Right ventricle myocardium superior (tissue), 1 donor: Measurements from ENCODE around the gene MCAT. TPM values are rescaled to one million over a fixed set of nuclear protein-coding genes. Genes with fewer than 3 reads are reported as not detected.
A peak's percentile ranks its signal among the peaks of the same experiment; 100 is the strongest.
"Not testable (repeated sequence)": the region's sequence is repeated elsewhere in the genome, so short reads cannot be mapped to it uniquely, and the experiment has no call there.

Experiments
- ATAC-seq: fragments of 200-7000 bp; cut with Tn5 transposase; one replicate; pipeline ENCODE4 v1.9.1; 2020; ENCODE audit warnings: mild to moderate bottlenecking; ENCODE audit not compliant: poor library complexity
- DNase-seq: peaks from one replicate; pipeline ENCODE4 v3.0.0-alpha.2; 2020
- intact Hi-C: fragments of 100-400 bp; cut with DNase I; formaldehyde crosslinking; loops from one replicate; pipeline ENCODE4 v1.11.2; 2022
- total RNA-seq: library from RNA; stranded (reverse); fragmentation: NEBNext Ultra II Directional; extraction: Animal tissue kit (Norgen Biotek cat#: 25700); gene quantifications from one replicate; pipeline ENCODE4 v1.2.1, GENCODE V29; 2021
- donor health status: DM: no; HTN: yes; CAD: no; lungs with severe emphysema.

MCAT gene
- total RNA-seq, 1 donor from 2014 or later = 16.9 TPM

- ATAC-seq (peak; percentile 31), DNase-seq (no peak)
- intact Hi-C loops = no loop called here
These were observed 15.7 kb upstream of the MCAT start for GRCh38 chr22:43158778-43159483.

- DNase-seq (no peak), ATAC-seq (no peak)
- intact Hi-C loops = no loop called here
These were observed 14.8 kb upstream of the MCAT start for GRCh38 chr22:43157874-43158546.

GRCh38 chr22:43156413-43156812 lies 13.2 kb upstream of the MCAT start:
- no peak for DNase-seq
- intact Hi-C loops = no loop called here
- ATAC-seq = no peak

GRCh38 chr22:43155789-43156188 lies 12.6 kb upstream of the MCAT start:
- intact Hi-C loops = no loop called here
- DNase-seq = no peak
- ATAC-seq = no peak

GRCh38 chr22:43154887-43155536 lies 11.8 kb upstream of the MCAT start:
- peak; percentile 74 for DNase-seq
- no peak for ATAC-seq
- intact Hi-C loops = no loop called here

GRCh38 chr22:43153899-43154298 lies 10.7 kb upstream of the MCAT start:
- no peak for ATAC-seq
- no peak for DNase-seq
- intact Hi-C loops = loop anchor here (2.0 kb wide), 1 partner anchor 33 kb away; the partner anchor contains the start of gene TTLL12

GRCh38 chr22:43152357-43153071 lies 9.3 kb upstream of the MCAT start:
- ATAC-seq = peak; percentile 79

GRCh38 chr22:43152003-43152356 lies 8.8 kb upstream of the MCAT start:
- intact Hi-C loops = loop anchor here (2.0 kb wide), 1 partner anchor 35 kb away; the partner anchor contains the start of gene TTLL12
- no peak for DNase-seq
- no peak for ATAC-seq

More at GRCh38 chr22:43152357-43153071, 9.3 kb upstream of the MCAT start:
- DNase-seq = peak; percentile 86
- intact Hi-C loops = loop anchor here (2.0 kb wide), 1 partner anchor 34 kb away; the partner anchor contains the start of gene TTLL12

- peak; percentile 89 for ATAC-seq
These were observed 8.2 kb upstream of the MCAT start, which contains the start of gene TSPO for GRCh38 chr22:43151251-43152002. TSPO (plus strand) TSS chr22:43151559; CDS start chr22:43159239, 7,680 bp downstream.

GRCh38 chr22:43150731-43151206 lies 7.6 kb upstream of the MCAT start:
- intact Hi-C loops = no loop called here
- DNase-seq (no peak), ATAC-seq (no peak)

More at GRCh38 chr22:43151251-43152002, 8.2 kb upstream of the MCAT start, which contains the start of gene TSPO:
- DNase-seq = peak; percentile 91
- intact Hi-C loops = loop anchor here (2.0 kb wide), 1 partner anchor 35 kb away; the partner anchor contains the start of gene TTLL12

GRCh38 chr22:43148581-43148980 lies 5.4 kb upstream of the MCAT start:
- intact Hi-C loops = no loop called here
- DNase-seq = peak; percentile 64
- no peak for ATAC-seq

GRCh38 chr22:43147821-43148220 lies 4.6 kb upstream of the MCAT start:
- peak; percentile 60 for DNase-seq
- no peak for ATAC-seq
- intact Hi-C loops = no loop called here

- intact Hi-C loops = not testable (repeated sequence)
- peak; percentile 74 for DNase-seq
These were observed 3.1 kb upstream of the MCAT start for GRCh38 chr22:43146332-43146731.

GRCh38 chr22:43145371-43145770 lies 2.2 kb upstream of the MCAT start:
- intact Hi-C loops, DNase-seq, ATAC-seq: not testable (repeated sequence)

More at GRCh38 chr22:43146332-43146731, 3.1 kb upstream of the MCAT start:
- ATAC-seq = not testable (repeated sequence)

- intact Hi-C loops = no loop called here
- DNase-seq (no peak), ATAC-seq (no peak)
These were observed 1.8 kb upstream of the MCAT start for GRCh38 chr22:43144949-43145348.

GRCh38 chr22:43136801-43137200 lies 6.4 kb downstream of the MCAT start:
- peak; percentile 53 for ATAC-seq
- no peak for DNase-seq
- intact Hi-C loops = no loop called here

- peak; percentile 63 for ATAC-seq
- intact Hi-C loops = no loop called here
- DNase-seq = peak; percentile 72
These were observed 6.9 kb downstream of the MCAT start for GRCh38 chr22:43136255-43136654.

GRCh38 chr22:43135565-43135964 lies 7.6 kb downstream of the MCAT start:
- intact Hi-C loops = no loop called here
- DNase-seq (no peak), ATAC-seq (no peak)
